HCT116 (cell line): Measurements from ENCODE around the gene BAHD1. TPM values are rescaled to one million over a fixed set of nuclear protein-coding genes. Genes with fewer than 3 reads are reported as not detected.

ENCODE experiments used
- ATAC-seq: fragments of 200-7000 bp; cut with Tn5 transposase; 2 replicates; pipeline ENCODE4 v1.9.1; 2020; ENCODE audit warnings: mild to moderate bottlenecking, moderate library complexity
- BruUV-seq: library from RNA; stranded (reverse); fragments of 400-500 nt; replicated peaks from 2 replicates; lab custom pipeline; 2021; lab: Mats Ljungman, UMichigan
- CTCF ChIA-PET: fragments of 300-600 bp; sonication (Branson Sonifier 250); formaldehyde crosslinking; loops from one replicate; lab custom pipeline; 2021; ENCODE audit warnings: antibody characterized with exemption; lab: Charles Lee
- POLR2A ChIA-PET: fragments of 300-600, 350-600 bp; sonication (Branson Sonifier 250); formaldehyde crosslinking; loops from one replicate; lab custom pipeline; 2021; ENCODE audit warnings: antibody characterized with exemption; lab: Charles Lee
- RAD21 ChIA-PET, 2 experiments: fragments of 300-600 bp; sonication (Branson Sonifier 250); formaldehyde crosslinking; loops; one replicate each; lab custom pipeline; 2023; ENCODE audit warnings: low total read pairs in 2 of 2; ENCODE audit not compliant: uncharacterized antibody in 2 of 2, unreplicated experiment in 2 of 2, low non-redundant PET in 1 of 2; lab: Charles Lee
- DNase-seq: peaks from one replicate; pipeline ENCODE4 v3.0.0-alpha.2; 2010; ENCODE audit warnings: low read depth, low spot score
- H2AFZ ChIP-seq: fragments of 200-600 bp; shearing (Covaris generic), sonication (generic); 2 replicates; pipeline ENCODE4 v1.6.1; 2017; ENCODE audit warnings: low read depth, mixed run types, mixed read lengths, antibody characterized with exemption, low read length; ENCODE audit not compliant: poor library complexity, severe bottlenecking
- H3K27ac ChIP-seq: 2 replicates; pipeline ENCODE4 v1.5.1; 2012; ENCODE audit warnings: low read depth, low read length
- H3K27me3 ChIP-seq: fragments of 200-600 bp; sonication (generic); 2 replicates; pipeline ENCODE4 v1.6.1; 2016; ENCODE audit warnings: mixed run types, low read length, mixed read lengths; ENCODE audit not compliant: insufficient read depth
- H3K36me3 ChIP-seq, 2 experiments: fragments of 200-500 bp in 1 of 2; fragments of 200-600 bp in 1 of 2; sonication (Bioruptor generic) in 1 of 2; sonication (generic) in 1 of 2; 2 replicates each; pipeline versions ENCODE4 v1.5.1 to v1.6.1; 2014 to 2016; ENCODE audit warnings: low read length in 2 of 2, inconsistent platforms in 1 of 2, mixed read lengths in 1 of 2, mixed run types in 1 of 2; ENCODE audit not compliant: insufficient read depth in 2 of 2, control insufficient read depth in 1 of 2
- H3K4me1 ChIP-seq, 2 experiments: fragments of 200-600 bp in 1 of 2; sonication (generic) in 1 of 2; 2 replicates each; pipeline versions ENCODE4 v1.5.1 to v1.6.1; 2012 to 2017; ENCODE audit warnings: low read length in 2 of 2, inconsistent platforms in 1 of 2, mild to moderate bottlenecking in 1 of 2, mixed read lengths in 1 of 2, mixed run types in 1 of 2, moderate library complexity in 1 of 2; ENCODE audit not compliant: insufficient read depth in 2 of 2, control insufficient read depth in 1 of 2
- H3K4me2 ChIP-seq: fragments of 200-600 bp; sonication (generic); 2 replicates; pipeline ENCODE4 v1.6.1; 2017; ENCODE audit warnings: mixed run types, low read length, mixed read lengths
- H3K4me3 ChIP-seq, 2 experiments: fragments of 200-600 bp in 1 of 2; sonication (generic) in 1 of 2; replicated peaks in 1 of 2; 2 replicates each; pipeline ENCODE4 v1.5.1; 2011 to 2016; ENCODE audit warnings: low read length in 2 of 2, control low read depth in 1 of 2, low read depth in 1 of 2, mild to moderate bottlenecking in 1 of 2, mixed read lengths in 1 of 2, mixed run types in 1 of 2
- H3K79me2 ChIP-seq: fragments of 200-600 bp; sonication (generic); 2 replicates; pipeline ENCODE4 v1.6.1; 2017; ENCODE audit warnings: mild to moderate bottlenecking, mixed run types, low read length, moderate library complexity, mixed read lengths; ENCODE audit not compliant: insufficient read depth
- H3K9ac ChIP-seq: fragments of 200-600 bp; sonication (generic); 2 replicates; pipeline ENCODE4 v1.6.1; 2016; ENCODE audit warnings: low read length, mixed read lengths
- H3K9me2 ChIP-seq: fragments of 200-600 bp; sonication (generic), shearing (Covaris generic); 2 replicates; pipeline ENCODE4 v1.6.1; 2017; ENCODE audit warnings: mixed run types, mild to moderate bottlenecking, moderate library complexity; ENCODE audit not compliant: insufficient read depth
- H3K9me3 ChIP-seq, 2 experiments: fragments of 200-500 bp in 1 of 2; fragments of 200-600 bp in 1 of 2; sonication (Bioruptor generic) in 1 of 2; sonication (generic) in 1 of 2; 2 replicates each; pipeline ENCODE4 v1.6.1; 2014 to 2017; ENCODE audit warnings: low read length in 2 of 2, mixed read lengths in 2 of 2, inconsistent platforms in 1 of 2, low read depth in 1 of 2, mild to moderate bottlenecking in 1 of 2, mixed run types in 1 of 2, moderate library complexity in 1 of 2; ENCODE audit not compliant: control insufficient read depth in 1 of 2, insufficient read depth in 1 of 2
- H4K20me1 ChIP-seq: fragments of 200-600 bp; sonication (generic), shearing (Covaris generic); 2 replicates; pipeline ENCODE4 v1.6.1; 2017; ENCODE audit warnings: mixed run types, mild to moderate bottlenecking, moderate library complexity; ENCODE audit not compliant: insufficient read depth
- CEBPB ChIP-seq: IDR thresholded peaks from 2 replicates; pipeline ENCODE4 v1.6.1; 2012; ENCODE audit warnings: low read depth
- EGR1 ChIP-seq: IDR thresholded peaks from 2 replicates; pipeline ENCODE4 v1.6.1; 2012; ENCODE audit warnings: low read depth
- EZH2 ChIP-seq: fragments of 200-600 bp; sonication (generic); IDR thresholded peaks from 2 replicates; pipeline ENCODE4 v1.6.1; 2017; ENCODE audit warnings: antibody characterized with exemption, mixed run types
- EZH2phosphoT487 ChIP-seq: fragments of 200-600 bp; IDR thresholded peaks from 2 replicates; pipeline ENCODE4 v1.6.1; 2018; ENCODE audit warnings: antibody characterized with exemption, borderline replicate concordance
- FOSL1 ChIP-seq: IDR thresholded peaks from 2 replicates; pipeline ENCODE4 v1.6.1; 2012; ENCODE audit warnings: low read depth
- SIN3A ChIP-seq: IDR thresholded peaks from 2 replicates; pipeline ENCODE4 v1.6.1; 2012; ENCODE audit warnings: low read depth
- SP1 ChIP-seq: IDR thresholded peaks from 2 replicates; pipeline ENCODE4 v1.6.1; 2012; ENCODE audit warnings: low read depth
- TCF7L2 ChIP-seq: IDR thresholded peaks from 2 replicates; pipeline ENCODE4 v1.7.0; 2011; ENCODE audit warnings: borderline replicate concordance, inconsistent platforms; ENCODE audit not compliant: insufficient read depth, insufficient read length; ENCODE audit errors: extremely low read depth
- intact Hi-C: fragments of 100-400 bp; cut with micrococcal nuclease; formaldehyde crosslinking; loops from 2 replicates; pipeline ENCODE4 v1.10.0; 2022
- total RNA-seq: library from RNA; stranded (reverse); gene quantifications from one replicate; pipeline ENCODE4 v1.2.1, GENCODE V29; 2021; ENCODE audit not compliant: unreplicated experiment
- TF ChIP-seq, protein P1 (sequence below): IDR thresholded peaks from 2 replicates; pipeline ENCODE4 v1.6.1; 2011; ENCODE audit warnings: mild to moderate bottlenecking, low read length, moderate library complexity; ENCODE audit not compliant: insufficient replicate concordance; ENCODE audit errors: extremely low read depth

Gene BAHD1
- total RNA-seq, 1 experiment from 2014 or later = 25.0 TPM

DNA sequence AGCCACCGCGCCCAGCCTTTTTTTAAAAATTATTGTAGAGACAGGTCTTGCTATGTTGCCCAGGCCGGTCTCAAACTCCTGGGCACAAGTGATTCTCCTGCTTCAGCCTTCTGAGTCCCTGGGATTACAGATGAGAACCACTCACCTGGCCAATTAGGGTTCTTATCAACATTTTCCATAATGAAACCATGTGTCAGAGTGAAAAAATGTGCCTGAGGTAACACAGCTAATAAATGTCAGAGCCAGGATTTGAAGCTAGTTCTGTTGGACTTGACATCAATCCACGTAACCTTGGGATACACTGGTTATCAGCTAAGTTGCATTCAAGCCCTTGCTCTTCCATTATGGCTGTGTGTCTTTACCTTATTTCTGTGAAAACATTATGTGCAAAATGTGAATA lies 59.2 kb downstream of the BAHD1 start:
- no peak overlapping the region for H3K4me3 ChIP-seq
- H3K79me2 ChIP-seq = no peaks in the 10 kb centered on the region
- no peak overlapping the region for H3K27ac ChIP-seq
- H3K9me3 ChIP-seq = no peaks in the 10 kb centered on the region
- POLR2A ChIA-PET = no interaction called here
- RAD21 ChIA-PET = no interaction called here
- intact Hi-C loops = loop anchor here (10.0 kb wide), 1 partner anchor 155 kb away; the partner anchor contains the start of gene CCDC9B
- CTCF ChIA-PET = interaction anchor here (0.7 kb wide), 1 partner anchor 394 kb away, joined by 3 read pairs; no protein-coding TSS in a partner anchor
- no peak overlapping the region for H2AFZ ChIP-seq
- H3K36me3 ChIP-seq = no peaks in the 10 kb centered on the region
- peaks cover 0 to 18% of the 10 kb centered on the region in 2 experiments; a peak in 3 of 4 replicates for H3K4me1 ChIP-seq
- no peaks in the 10 kb centered on the region for H3K9me2 ChIP-seq
- H3K4me2 ChIP-seq = peak overlapping the region; percentile 19; the same call in 1 of the 2 replicates
- DNase-seq = no peak
- no peaks in the 10 kb centered on the region for H3K27me3 ChIP-seq
- TF ChIP-seq TCF7L2 (no peak), FOSL1 (no peak), CEBPB (no peak), SP1 (no peak)
- TF ChIP-seq, all 23 proteins: peak for 0
- Histone ChIP-seq H3K9ac (no peak overlapping the region), H4K20me1 (no peaks in the 10 kb centered on the region)
- no TSS peak for BruUV-seq
- no peak for ATAC-seq

DNA sequence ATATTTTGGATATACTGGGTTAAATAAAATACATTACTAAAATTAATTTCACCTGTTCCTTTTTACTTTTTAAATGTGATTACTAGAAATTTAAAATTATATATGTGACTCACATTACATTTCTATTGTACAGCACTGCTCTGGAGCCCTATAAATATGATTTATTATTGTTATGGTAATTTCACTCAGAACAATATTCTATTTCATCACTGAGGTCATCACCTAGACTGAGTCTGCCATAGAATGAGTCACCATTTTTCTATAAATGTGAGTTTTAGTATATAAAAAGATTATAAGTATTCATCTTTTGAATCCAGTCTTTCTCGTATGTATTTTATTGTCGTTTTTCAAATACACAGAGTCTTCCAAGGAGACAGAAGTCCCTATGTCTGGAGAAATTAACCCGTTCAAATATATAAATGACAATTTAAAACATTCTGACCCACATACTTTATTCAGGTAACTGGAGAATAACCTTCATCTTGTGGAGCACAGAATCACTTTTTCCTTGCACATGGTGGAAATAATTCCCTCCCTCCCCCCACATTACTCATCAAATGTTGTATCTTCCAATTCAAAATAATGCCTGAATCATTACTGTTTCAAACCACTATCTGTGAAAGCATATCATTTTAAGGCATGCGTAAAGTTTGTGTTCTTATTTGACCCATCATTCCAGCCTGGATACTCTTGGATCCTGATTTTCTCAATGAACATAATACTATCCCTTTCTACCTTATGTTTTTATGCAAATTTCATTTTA lies 60.0 kb downstream of the BAHD1 start:
- 0 out of 2 replicates have a peak overlapping the region, but pooled peaks have one; percentile 19 for H3K4me2 ChIP-seq
- TF ChIP-seq, protein P1, sequence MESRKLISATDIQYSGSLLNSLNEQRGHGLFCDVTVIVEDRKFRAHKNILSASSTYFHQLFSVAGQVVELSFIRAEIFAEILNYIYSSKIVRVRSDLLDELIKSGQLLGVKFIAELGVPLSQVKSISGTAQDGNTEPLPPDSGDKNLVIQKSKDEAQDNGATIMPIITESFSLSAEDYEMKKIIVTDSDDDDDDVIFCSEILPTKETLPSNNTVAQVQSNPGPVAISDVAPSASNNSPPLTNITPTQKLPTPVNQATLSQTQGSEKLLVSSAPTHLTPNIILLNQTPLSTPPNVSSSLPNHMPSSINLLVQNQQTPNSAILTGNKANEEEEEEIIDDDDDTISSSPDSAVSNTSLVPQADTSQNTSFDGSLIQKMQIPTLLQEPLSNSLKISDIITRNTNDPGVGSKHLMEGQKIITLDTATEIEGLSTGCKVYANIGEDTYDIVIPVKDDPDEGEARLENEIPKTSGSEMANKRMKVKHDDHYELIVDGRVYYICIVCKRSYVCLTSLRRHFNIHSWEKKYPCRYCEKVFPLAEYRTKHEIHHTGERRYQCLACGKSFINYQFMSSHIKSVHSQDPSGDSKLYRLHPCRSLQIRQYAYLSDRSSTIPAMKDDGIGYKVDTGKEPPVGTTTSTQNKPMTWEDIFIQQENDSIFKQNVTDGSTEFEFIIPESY = no peak
- TF ChIP-seq EGR1 = no peak
- TF ChIP-seq EZH2phosphoT487 = no peak
- TF ChIP-seq EZH2 = no peak
- no peak for TF ChIP-seq SIN3A
- TF ChIP-seq, all 23 proteins: peak for 0
- no TSS peak for BruUV-seq
- no peaks in the 10 kb centered on the region for H3K36me3 ChIP-seq
- H3K9me2 ChIP-seq = no peaks in the 10 kb centered on the region
- no peak for ATAC-seq
- ChIA-PET CTCF (no interaction called here), POLR2A (interaction anchor here (0.7 kb wide), 1 partner anchor 23 kb away, joined by 3 read pairs; no protein-coding TSS in a partner anchor), RAD21 (no interaction called here)
- no peak overlapping the region for H3K27ac ChIP-seq
- H2AFZ ChIP-seq = peak overlapping the region; percentile 60
- H4K20me1 ChIP-seq = no peaks in the 10 kb centered on the region
- H3K27me3 ChIP-seq = no peaks in the 10 kb centered on the region
- H3K4me3 ChIP-seq = no peak overlapping the region
- no peaks in the 10 kb centered on the region for H3K79me2 ChIP-seq
- peaks cover 0 to 18% of the 10 kb centered on the region in 2 experiments; a peak in 3 of 4 replicates for H3K4me1 ChIP-seq
- no peak for DNase-seq
- intact Hi-C loops = loop anchor here (10.0 kb wide), 1 partner anchor 156 kb away; the partner anchor contains the start of gene CCDC9B
- H3K9me3 ChIP-seq = no peaks in the 10 kb centered on the region
- no peak overlapping the region for H3K9ac ChIP-seq
